K562 (cell line): ENCODE data around the gene ZC3H6. TPM values are rescaled to one million over a fixed set of nuclear protein-coding genes. Genes with fewer than 3 reads are reported as not detected.
A peak's percentile ranks its signal among the peaks of the same experiment; 100 is the strongest.

Experiments
- ATAC-seq: fragments of 200-7000 bp; cut with Tn5 transposase; 3 replicates; pipeline ENCODE4 v1.9.1; 2020; ENCODE audit warnings: moderate library complexity
- BruUV-seq: library from RNA; stranded (reverse); fragments of 400-500 nt; replicated peaks from 2 replicates; lab custom pipeline; 2021; lab: Mats Ljungman, UMichigan
- CTCF ChIA-PET: fragments of 300-600 bp; formaldehyde crosslinking; extraction: SDS; loops from one replicate; lab custom pipeline; 2021; ENCODE audit warnings: low intra/inter-chr PET ratio; lab: Yijun Ruan, JAX
- POLR2A ChIA-PET: fragments of 300-600, 350-650 bp; sonication (Branson Sonifier 250); formaldehyde crosslinking; extraction: SDS; loops from one replicate; lab custom pipeline; 2021; ENCODE audit warnings: antibody characterized with exemption, inconsistent platforms; lab: Yijun Ruan, JAX
- DNase-seq, 4 experiments: peaks; one replicate each; pipeline versions ENCODE4 v3.0.0 to v3.0.0-alpha.2; 2011 to 2018; ENCODE audit warnings: low spot score in 3 of 4, mixed read lengths in 3 of 4; ENCODE audit errors: extremely low read depth in 1 of 4
- FAIRE-seq: peaks from 2 replicates; lab custom pipeline; 2011; peaks lifted over from hg19 to GRCh38; lab: Jason Lieb, UNC
- H2AFZ ChIP-seq: 2 replicates; pipeline ENCODE4 v1.6.0; 2011; ENCODE audit warnings: low read depth, low read length, control low read depth, inconsistent platforms
- H3K27ac ChIP-seq: fragments of 200-600 bp; 3 replicates; pipeline ENCODE4 v1.8.0; 2011; ENCODE audit warnings: low read depth, mild to moderate bottlenecking, control low read depth, inconsistent platforms, low read length, moderate library complexity, mixed read lengths; ENCODE audit errors: extremely low read depth
- H3K27me3 ChIP-seq, 2 experiments: fragments of 300-600 bp in 1 of 2; 2 replicates in 1 of 2; 3 replicates in 1 of 2; pipeline versions ENCODE4 v1.6.0 to v1.8.0; 2011; ENCODE audit warnings: inconsistent platforms in 2 of 2, low read length in 2 of 2, mild to moderate bottlenecking in 1 of 2, mixed read lengths in 1 of 2, moderate library complexity in 1 of 2; ENCODE audit not compliant: control insufficient read depth in 2 of 2, insufficient read depth in 2 of 2
- H3K36me3 ChIP-seq: fragments of 300-600 bp; 3 replicates; pipeline ENCODE4 v1.8.0; 2011; ENCODE audit warnings: mild to moderate bottlenecking, low read length, inconsistent platforms; ENCODE audit not compliant: control insufficient read depth, insufficient read depth
- H3K4me1 ChIP-seq, 2 experiments: fragments of 200-600 bp in 1 of 2; replicated peaks in 1 of 2; 2 replicates in 1 of 2; 3 replicates in 1 of 2; pipeline versions ENCODE4 v1.5.1 to v1.8.0; 2011; ENCODE audit warnings: inconsistent platforms in 2 of 2, low read length in 2 of 2, mild to moderate bottlenecking in 1 of 2, mixed read lengths in 1 of 2, moderate library complexity in 1 of 2; ENCODE audit not compliant: control insufficient read depth in 2 of 2, insufficient read depth in 2 of 2
- H3K4me2 ChIP-seq: 2 replicates; pipeline ENCODE4 v1.6.1; 2011; ENCODE audit warnings: low read length, control low read depth, inconsistent platforms, mixed read lengths; ENCODE audit not compliant: insufficient read depth
- H3K4me3 ChIP-seq: fragments of 200-600 bp; sonication (generic), shearing (Covaris generic); 2 replicates; pipeline ENCODE4 v1.5.1; 2016; ENCODE audit warnings: control low read depth, inconsistent platforms
- H3K79me2 ChIP-seq: fragments of 200-600 bp; 3 replicates; pipeline ENCODE4 v1.8.0; 2011; ENCODE audit warnings: low read length, inconsistent platforms; ENCODE audit not compliant: control insufficient read depth, insufficient read depth
- H3K9ac ChIP-seq, 2 experiments: 2 replicates each; pipeline versions ENCODE4 v1.6.0 to v1.6.1; 2011; ENCODE audit warnings: low read depth in 2 of 2, low read length in 2 of 2, control low read depth in 1 of 2, inconsistent platforms in 1 of 2, mild to moderate bottlenecking in 1 of 2, mixed read lengths in 1 of 2; ENCODE audit not compliant: insufficient read depth in 1 of 2
- H3K9me1 ChIP-seq: one replicate; pipeline ENCODE4 v1.6.0; 2011; ENCODE audit warnings: inconsistent platforms, mild to moderate bottlenecking, low read length, moderate library complexity; ENCODE audit not compliant: control insufficient read depth, insufficient read depth
- H3K9me3 ChIP-seq: replicated peaks from 2 replicates; pipeline ENCODE4 v1.5.1; 2011; ENCODE audit warnings: low read depth, low read length, inconsistent platforms; ENCODE audit not compliant: control insufficient read depth, insufficient read depth
- H4K20me1 ChIP-seq: replicated peaks from 2 replicates; pipeline ENCODE4 v1.6.1; 2011; ENCODE audit warnings: low read length, inconsistent platforms, mixed read lengths; ENCODE audit not compliant: control insufficient read depth, insufficient read depth
- CEBPZ ChIP-seq: fragments of 150-350 bp; IDR thresholded peaks from 2 replicates; pipeline ENCODE4 v1.6.1; 2014; ENCODE audit warnings: low read depth, mild to moderate bottlenecking, low read length, borderline replicate concordance
- E2F4 ChIP-seq: sonication (generic); formaldehyde crosslinking; IDR thresholded peaks from 2 replicates; pipeline ENCODE4 v1.8.0; 2022; ENCODE audit warnings: mild to moderate bottlenecking, low read depth, missing genetic modification reagents
- HCFC1 ChIP-seq: IDR thresholded peaks from 2 replicates; pipeline ENCODE4 v1.6.1; 2012; ENCODE audit warnings: low read depth, low read length, improper control_type of control experiment
- RBFOX2 ChIP-seq: fragments of 200-400 bp; formaldehyde crosslinking; IDR thresholded peaks from 2 replicates; pipeline ENCODE4 v1.6.1; 2017; ENCODE audit warnings: low read depth, mild to moderate bottlenecking, low read length, moderate library complexity
- SREBF2 ChIP-seq: sonication (generic); formaldehyde crosslinking; IDR thresholded peaks from 2 replicates; pipeline ENCODE4 v1.4.0; 2020; ENCODE audit warnings: mild to moderate bottlenecking, missing genetic modification reagents
- SRSF3 ChIP-seq: fragments of 200-400 bp; formaldehyde crosslinking; IDR thresholded peaks from 2 replicates; pipeline ENCODE4 v1.6.1; 2016; ENCODE audit warnings: mild to moderate bottlenecking, low read length, moderate library complexity; ENCODE audit not compliant: insufficient read depth
- STAT6 ChIP-seq: sonication (generic); formaldehyde crosslinking; IDR thresholded peaks from 2 replicates; pipeline ENCODE4 v1.8.1; 2023; ENCODE audit warnings: mild to moderate bottlenecking, missing genetic modification reagents
- UBTF ChIP-seq, 2 experiments: IDR thresholded peaks; 2 replicates each; pipeline ENCODE4 v1.6.1; 2012; ENCODE audit warnings: improper control_type of control experiment in 2 of 2, low read depth in 2 of 2, low read length in 2 of 2, borderline replicate concordance in 1 of 2
- ZNF12 ChIP-seq: sonication (generic); formaldehyde crosslinking; IDR thresholded peaks from 2 replicates; pipeline ENCODE4 v1.4.0; 2020; ENCODE audit warnings: mild to moderate bottlenecking, missing genetic modification reagents
- WGBS: fragments of 100-300 bp; shearing (Covaris generic); methylation state at CpG from one replicate; pipeline ENCODE4 v1.1.6; 2016; ENCODE audit warnings: low coverage, mixed read lengths; ENCODE audit not compliant: insufficient coverage; ENCODE audit errors: missing lambda C conversion rate; 5-methylcytosine and 5-hydroxymethylcytosine counted together
- in situ Hi-C: fragments of 300-500 bp; cut with MboI; formaldehyde crosslinking; loops from 4 replicates; pipeline ENCODE4 v1.15.0; 2018; ENCODE audit warnings: inconsistent platforms, mixed read lengths
- intact Hi-C: fragments of 100-400 bp; cut with micrococcal nuclease; formaldehyde crosslinking; loops from 2 replicates; pipeline ENCODE4 v1.14.2; 2022
- polyA plus RNA-seq, 8 experiments: library from polyadenylated mRNA; depleted of rRNA in 4 of 8; stranded (reverse) in 5 of 8; unstranded in 3 of 8; fragments of >200 nt; fragmentation: Nextera tagmentation in 2 of 8; fragmentation: Illumina TruSeq in 1 of 8; extraction: Ambion mirVana in 2 of 8; extraction: Trizol in 1 of 8; gene quantifications; 2 replicates each; pipeline versions ENCODE4 v1.2.1 to v1.2.3, GENCODE V29; 2011 to 2014; ENCODE audit warnings: inconsistent platforms in 1 of 8, missing spikeins in 1 of 8
- total RNA-seq, 7 experiments: library from RNA; depleted of rRNA in 6 of 7; stranded (reverse); fragments of >200 nt in 6 of 7; fragmentation: Illumina TruSeq in 2 of 7; extraction: Trizol in 2 of 7; gene quantifications; 2 replicates each; pipeline versions ENCODE4 v1.2.1 to v1.2.3, GENCODE V29; 2011 to 2021; ENCODE audit warnings: low replicate concordance in 1 of 7

Gene ZC3H6
- total and polyA plus RNA-seq, 9 of the 15 experiments (the other 6 are each of a cell fraction or from before 2014, with no cell fraction given) = 0.45 to 1.9 (median 1.5) TPM

- Histone ChIP-seq H3K4me2 (peak overlapping the region; percentile 72), H3K27me3 (no peaks in the 10 kb centered on the region), H3K36me3 (no peaks in the 10 kb centered on the region), H4K20me1 (no peaks in the 10 kb centered on the region), H3K27ac (no peak overlapping the region; the same call in 2 of the 3 replicates), H3K4me1 (peaks cover 6 to 17% of the 10 kb centered on the region in 2 experiments), H3K4me3 (no peak overlapping the region), H3K79me2 (no peaks in the 10 kb centered on the region), H3K9me3 (peaks cover 5% of the 10 kb centered on the region; the same call in 1 of the 2 replicates), H3K9me1 (no peaks in the 10 kb centered on the region), H3K9ac (0 out of 4 replicates have a peak overlapping the region, but pooled peaks of 1 of the 2 experiments have one; percentile 30), H2AFZ (peak overlapping the region; percentile 95)
- DNase-seq = peak; percentile 52 to 90 (median 69)
- intact Hi-C loops (loop anchor here (1.0 to 5.0 kb wide), 5 partner anchors 137 to 362 kb away; partner anchors contain the start of genes MERTK and TTL), in situ Hi-C loops (loop anchor here (25.0 kb wide), 1 partner anchor 228 kb away; the partner anchor contains the start of gene TTL)
- 15% methylated on average over 15 of the region's 15 CpGs for WGBS
- CTCF ChIA-PET = interaction anchor here (0.5 to 0.7 kb wide), 4 partner anchors 174 to 681 kb away, joined by 3 to 6 read pairs (median 3); no protein-coding TSS in a partner anchor
- ATAC-seq = peak; percentile 76
- FAIRE-seq = peak; percentile 93
- BruUV-seq = no TSS peak
- POLR2A ChIA-PET = interaction anchor here (0.6 to 1.0 kb wide), 2 partner anchors 13 to 226 kb away, joined by 3 to 4 read pairs; no protein-coding TSS in a partner anchor
- no peak for TF ChIP-seq STAT6
- no peak for TF ChIP-seq UBTF (IDR thresholded peaks at IDR 0.05; ENCODE audit: borderline replicate concordance in 1 of 2, low read depth in 2 of 2, low read length in 2 of 2)
- no peak for TF ChIP-seq SRSF3
- no peak for TF ChIP-seq CEBPZ
- peak; percentile 31; the same call in 1 of the 2 replicates for TF ChIP-seq HCFC1
- TF ChIP-seq ZNF12 (CRISPR knock-in tag) = no peak
- no peak for TF ChIP-seq SREBF2
- no peak for TF ChIP-seq E2F4 (CRISPR knock-in tag)
- TF ChIP-seq RBFOX2 = no peak
Measured at GRCh38 chr2:112259509-112260294, 15.7 kb upstream of the ZC3H6 start.
